Measurements from ENCODE around the gene KIAA1328.
"Not testable (repeated sequence)": the region's sequence is repeated elsewhere in the genome, so short reads cannot be mapped to it uniquely, and the experiment has no call there.

Gene KIAA1328

GRCh38 chr18:36828630-36829361 lies at the start of gene KIAA1328, which contains the start of gene TPGS2:
KIAA1328 (plus strand) TSS chr18:36829127; CDS start chr18:36829139, 12 bp downstream.
TPGS2 (minus strand) TSS chr18:36829002; CDS start chr18:36828767, 235 bp downstream.
- peak; percentile 88 for DNase-seq (ENCODE audit: low read depth)

GRCh38 chr18:36780748-36781147 lies 48.2 kb upstream of the KIAA1328 start:
- DNase-seq (ENCODE audit: low read depth), result peak; percentile 10

- no peak for DNase-seq (ENCODE audit: low read depth)
Observed at GRCh38 chr18:36782710-36783109, 46.2 kb upstream of the KIAA1328 start.

DNA sequence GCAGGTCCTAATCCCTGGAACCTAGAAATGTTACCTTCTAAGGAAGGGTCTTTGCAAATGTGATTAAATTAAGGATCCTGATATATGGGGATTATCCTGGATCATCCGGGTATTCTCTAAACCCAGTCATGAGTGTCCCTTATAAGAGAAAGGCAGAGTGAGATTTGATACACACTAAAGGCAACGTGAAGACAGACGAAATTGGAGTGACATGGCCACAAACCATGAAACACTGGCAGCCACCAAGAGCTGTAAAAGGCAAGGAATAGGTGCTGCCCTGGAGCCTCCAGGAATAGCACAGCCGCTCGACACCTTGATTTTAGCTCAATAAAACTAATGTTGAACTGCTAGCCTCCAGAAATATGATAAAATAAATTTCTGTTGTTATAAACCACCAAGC lies 45.1 kb upstream of the KIAA1328 start:
- no peak for DNase-seq (ENCODE audit: low read depth)

- peak; percentile 83 for DNase-seq (ENCODE audit: low read depth)
Observed at GRCh38 chr18:36786686-36787085, 42.2 kb upstream of the KIAA1328 start.

- no peak for DNase-seq (ENCODE audit: low read depth)
Observed at GRCh38 chr18:36792634-36793283, 36.2 kb upstream of the KIAA1328 start.

DNA sequence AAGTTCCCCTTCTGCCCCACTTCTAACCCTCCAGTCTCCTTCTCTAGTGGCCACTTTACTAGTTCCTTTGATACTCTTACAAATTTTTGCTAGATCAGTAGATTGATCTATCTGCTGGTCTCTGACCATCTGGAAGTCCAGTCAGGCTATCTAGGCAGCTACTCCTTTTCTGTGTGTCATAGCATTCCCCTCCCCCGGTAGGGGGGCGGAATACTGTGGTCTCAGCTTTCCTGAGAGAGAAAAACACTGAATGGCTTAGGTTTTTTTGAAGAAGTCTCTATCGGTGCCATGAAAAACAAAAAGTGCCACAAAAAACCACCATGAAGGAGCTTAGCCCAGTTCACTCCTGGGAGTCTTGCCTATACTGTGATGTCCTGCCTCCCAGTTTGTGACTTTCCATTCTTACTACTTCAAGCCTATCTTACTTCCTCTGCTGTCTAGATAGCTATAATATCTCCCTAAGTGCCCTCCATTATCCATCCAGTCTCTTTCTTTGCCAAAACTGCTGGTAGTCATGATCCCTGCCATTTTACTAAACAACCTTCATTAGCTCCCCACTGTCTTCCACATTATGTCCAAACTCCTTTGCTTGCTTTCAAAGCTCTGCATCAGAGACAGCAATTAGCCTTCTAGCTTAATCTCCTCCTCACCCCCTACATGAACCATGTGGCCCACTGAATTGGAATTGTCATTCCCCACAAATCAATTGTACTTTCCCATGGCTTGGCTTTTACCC lies 30.0 kb upstream of the KIAA1328 start:
- no peak for DNase-seq (ENCODE audit: low read depth)

DNA sequence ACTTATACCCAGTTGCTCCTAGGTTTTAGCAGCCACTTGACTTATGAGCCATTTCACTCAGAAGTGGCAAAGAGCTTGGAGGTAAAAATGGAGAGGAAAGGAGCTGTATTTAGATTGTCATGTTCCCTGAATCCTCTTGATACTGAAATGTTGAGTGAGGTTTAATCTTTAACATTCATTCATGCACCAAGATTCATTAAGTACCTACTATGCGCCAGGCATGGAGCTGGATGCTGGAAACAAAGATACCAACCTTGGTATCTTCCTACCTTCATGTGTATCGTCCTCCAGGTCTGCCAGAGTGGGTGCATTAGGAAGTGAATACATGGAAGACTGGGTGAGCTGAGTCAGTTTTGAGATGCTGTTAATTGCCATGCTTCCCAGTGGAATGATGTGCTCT lies 23.8 kb upstream of the KIAA1328 start:
- no peak for DNase-seq (ENCODE audit: low read depth)

- DNase-seq (ENCODE audit: low read depth), result peak; percentile 43
Observed at GRCh38 chr18:36808681-36809080, 20.2 kb upstream of the KIAA1328 start.

DNA sequence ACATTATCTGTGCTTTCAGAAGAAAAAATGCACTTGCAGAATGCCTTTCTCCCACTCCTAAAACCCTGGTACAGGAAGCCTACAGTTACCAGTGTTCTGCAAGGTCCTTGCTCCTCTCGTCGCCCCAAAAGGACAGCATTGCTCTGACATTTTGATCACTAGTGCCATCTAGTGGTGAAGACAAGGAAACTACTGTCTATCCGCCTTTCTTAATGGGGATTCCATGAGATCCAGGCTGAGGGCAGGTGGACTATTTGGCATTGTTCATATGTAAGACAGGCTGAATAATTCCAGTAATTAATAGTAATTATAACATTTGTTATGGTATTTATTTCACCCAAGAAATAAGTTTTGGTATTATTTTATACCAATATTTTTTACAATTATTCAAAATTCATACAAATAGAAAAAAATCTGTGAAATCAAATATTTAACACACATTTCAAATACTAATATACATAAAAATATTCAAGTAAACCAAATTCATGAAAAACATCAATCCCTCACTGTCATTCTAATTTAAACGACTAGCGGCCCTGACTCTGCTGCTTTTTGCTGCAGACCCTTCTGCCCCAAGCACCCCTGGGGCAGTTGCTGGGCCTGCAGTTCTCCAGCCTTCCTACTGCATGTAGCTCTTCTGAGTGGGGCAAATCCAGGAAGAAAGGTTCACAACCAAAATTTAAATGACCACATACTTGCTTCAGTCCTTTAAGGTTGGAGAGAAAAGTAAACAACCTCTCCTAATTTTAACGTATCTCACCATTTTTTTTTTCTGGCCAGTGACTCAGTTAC lies 19.1 kb upstream of the KIAA1328 start:
- DNase-seq (ENCODE audit: low read depth), result peak; percentile 66

GRCh38 chr18:36811430-36811829 lies 17.5 kb upstream of the KIAA1328 start:
- DNase-seq (ENCODE audit: low read depth), result peak; percentile 38

GRCh38 chr18:36811955-36812354 lies 17.0 kb upstream of the KIAA1328 start:
- DNase-seq (ENCODE audit: low read depth), result peak; percentile 21

DNA sequence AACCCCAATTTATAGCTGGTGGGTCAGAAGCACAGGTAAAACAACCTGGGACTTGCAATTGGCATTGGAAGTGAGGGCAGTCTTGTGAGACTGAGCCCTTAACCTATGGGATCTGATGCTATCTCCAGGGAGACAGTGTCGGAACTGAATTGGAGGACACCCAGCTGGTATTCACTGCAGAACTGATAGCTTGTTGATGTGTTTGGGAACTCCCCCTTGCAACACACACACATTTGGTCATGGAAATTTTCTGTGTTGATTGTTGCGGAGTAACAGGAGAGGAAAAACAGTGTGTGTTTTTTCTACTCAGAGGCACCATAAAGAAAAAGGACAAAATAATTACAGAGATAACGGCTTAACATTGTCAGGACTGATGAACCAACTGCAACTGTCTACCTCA lies 16.2 kb upstream of the KIAA1328 start:
- DNase-seq (ENCODE audit: low read depth), result peak; percentile 61

DNA sequence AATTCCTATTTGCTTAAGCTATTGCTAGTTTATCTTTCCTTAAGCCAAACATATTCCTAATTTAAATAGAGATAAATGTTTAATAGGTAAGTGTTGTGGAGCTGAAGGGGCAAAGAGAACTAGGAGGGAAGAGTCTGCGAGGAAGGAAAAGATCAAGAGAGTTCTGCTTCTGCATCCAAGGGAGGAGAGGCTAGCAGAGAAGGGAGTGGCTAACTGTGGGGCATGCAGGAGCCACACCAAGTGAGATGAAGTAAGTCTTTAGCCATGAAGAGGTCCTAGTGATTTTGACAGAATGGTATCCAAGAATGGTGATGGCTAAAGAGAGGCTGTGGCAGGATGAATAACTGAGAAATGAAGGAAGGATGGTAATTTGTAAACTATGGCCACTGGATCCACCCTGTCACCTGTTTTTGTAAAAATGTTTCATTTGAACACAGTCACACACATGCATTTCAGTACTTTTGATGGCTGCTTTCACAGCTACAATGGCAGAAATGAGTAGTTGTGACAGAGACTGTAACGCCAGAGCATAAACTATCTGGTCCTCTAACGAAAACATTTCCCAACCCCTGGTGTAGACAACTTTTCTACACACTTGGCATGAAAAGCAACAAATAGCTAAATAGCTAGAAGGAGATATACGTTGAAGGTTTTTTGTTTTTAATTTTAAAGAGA lies 15.7 kb upstream of the KIAA1328 start:
- no peak for DNase-seq (ENCODE audit: low read depth)

DNA sequence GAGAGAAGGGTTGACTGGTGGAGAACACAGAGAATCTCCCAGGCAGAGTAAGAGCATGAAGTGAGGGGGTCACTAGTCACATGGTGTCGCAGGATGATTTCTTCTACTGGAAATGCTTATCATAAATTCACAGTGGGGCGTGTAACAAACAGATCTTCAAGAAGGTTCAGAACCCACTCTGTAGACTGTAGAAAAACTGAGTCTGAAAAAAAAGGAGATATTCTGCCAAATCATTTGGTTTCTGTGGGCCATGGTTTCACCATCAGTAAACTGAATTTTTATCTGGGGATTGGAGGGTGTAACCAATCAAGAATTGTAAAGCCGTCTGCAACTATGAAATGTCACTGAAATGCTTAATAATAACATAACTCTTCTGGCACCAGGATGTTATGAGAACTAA lies 15.1 kb upstream of the KIAA1328 start:
- no peak for DNase-seq (ENCODE audit: low read depth)

- DNase-seq (ENCODE audit: low read depth), result no peak
Observed at GRCh38 chr18:36814994-36815393, 13.9 kb upstream of the KIAA1328 start.

DNA sequence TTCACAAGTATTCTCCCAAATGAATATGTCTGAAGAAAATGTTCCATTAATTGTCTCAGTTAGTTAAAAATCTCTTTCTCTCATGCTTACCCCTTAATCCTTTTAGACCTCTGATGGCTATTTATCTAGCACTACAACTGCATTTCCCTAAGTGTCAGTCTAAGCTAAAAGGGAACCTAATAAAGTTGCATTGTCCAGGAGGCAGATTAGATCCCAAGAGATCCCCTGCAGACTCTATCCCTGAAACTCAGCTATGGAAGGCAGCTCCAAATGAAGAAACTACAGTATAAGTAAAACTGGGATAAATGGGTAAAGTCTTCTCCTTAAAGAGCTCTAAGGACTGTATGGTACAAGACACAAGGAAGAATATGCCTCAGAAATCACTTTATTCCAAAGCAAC lies 12.8 kb upstream of the KIAA1328 start:
- not testable (repeated sequence) for DNase-seq (ENCODE audit: low read depth)

DNA sequence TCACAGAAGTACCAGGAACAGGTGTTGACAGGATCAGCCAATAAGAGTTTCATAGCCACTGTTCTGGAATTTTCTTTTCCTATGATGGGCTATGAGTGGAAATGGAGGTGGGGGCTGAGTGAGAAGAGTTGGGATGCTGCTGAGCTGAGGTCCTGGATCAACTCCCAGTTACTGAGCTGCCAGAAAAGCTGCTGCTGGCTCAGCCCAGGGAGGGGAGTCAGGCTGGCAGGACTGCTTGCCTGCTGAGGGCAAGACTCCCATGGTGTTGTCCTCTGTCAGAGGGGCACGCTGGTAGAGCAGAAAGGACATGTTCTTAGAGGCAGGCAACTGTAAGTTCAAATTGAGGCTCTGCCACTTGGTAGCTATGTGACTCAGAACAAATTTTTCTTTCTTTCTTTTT lies 11.9 kb upstream of the KIAA1328 start:
- no peak for DNase-seq (ENCODE audit: low read depth)

- DNase-seq (ENCODE audit: low read depth), result no peak
Observed at GRCh38 chr18:36818652-36819051, 10.3 kb upstream of the KIAA1328 start.

- no peak for DNase-seq (ENCODE audit: low read depth)
Observed at GRCh38 chr18:36819621-36820020, 9.3 kb upstream of the KIAA1328 start.

DNA sequence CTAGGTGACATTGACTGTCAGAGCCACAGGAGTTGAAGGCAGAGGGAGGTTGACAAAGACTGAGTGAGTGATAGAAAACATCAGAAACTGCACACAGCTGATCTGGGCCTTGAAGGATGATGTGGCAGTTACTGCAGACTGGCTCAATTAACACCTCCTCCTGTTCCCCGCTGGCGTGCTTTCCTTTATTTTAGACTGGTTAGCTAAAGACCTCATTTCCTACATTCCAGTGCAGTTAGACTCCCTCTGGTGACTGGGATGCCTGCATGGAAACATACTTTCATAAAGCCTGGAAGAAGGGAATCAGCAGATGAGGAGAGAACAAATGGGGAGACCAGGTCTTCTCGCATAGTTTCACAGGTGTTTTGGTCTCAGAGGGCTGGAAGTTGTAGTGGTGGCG lies 7.2 kb upstream of the KIAA1328 start:
- no peak for DNase-seq (ENCODE audit: low read depth)

DNA sequence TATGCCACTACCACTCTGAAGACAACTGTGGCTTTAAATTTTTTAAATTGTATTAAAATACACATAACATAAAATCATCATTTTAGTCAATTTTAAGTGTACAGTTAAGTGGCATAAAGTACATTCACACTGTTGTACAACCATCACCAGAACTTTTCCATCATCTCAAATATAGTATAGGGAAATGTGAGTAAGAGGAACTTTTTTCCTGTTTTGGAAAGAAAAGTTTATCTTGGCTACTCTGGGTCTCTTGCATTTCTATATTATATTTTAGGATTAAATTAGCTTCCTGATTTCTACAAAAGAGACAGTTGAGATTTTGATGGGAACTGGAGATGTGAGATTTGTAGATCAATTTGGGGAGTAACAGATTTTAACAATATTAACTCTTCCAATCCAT lies 3.4 kb upstream of the KIAA1328 start:
- no peak for DNase-seq (ENCODE audit: low read depth)
